Measurements from ENCODE around the gene SS18L1. TPM values are rescaled to one million over a fixed set of nuclear protein-coding genes. Genes with fewer than 3 reads are reported as not detected.

The SS18L1 gene
- total and polyA plus RNA-seq, 10 of the 15 experiments (the other 5 are each of a cell fraction or from before 2014, with no cell fraction given) = 1.8 to 20.0 (median 6.6) TPM

DNA sequence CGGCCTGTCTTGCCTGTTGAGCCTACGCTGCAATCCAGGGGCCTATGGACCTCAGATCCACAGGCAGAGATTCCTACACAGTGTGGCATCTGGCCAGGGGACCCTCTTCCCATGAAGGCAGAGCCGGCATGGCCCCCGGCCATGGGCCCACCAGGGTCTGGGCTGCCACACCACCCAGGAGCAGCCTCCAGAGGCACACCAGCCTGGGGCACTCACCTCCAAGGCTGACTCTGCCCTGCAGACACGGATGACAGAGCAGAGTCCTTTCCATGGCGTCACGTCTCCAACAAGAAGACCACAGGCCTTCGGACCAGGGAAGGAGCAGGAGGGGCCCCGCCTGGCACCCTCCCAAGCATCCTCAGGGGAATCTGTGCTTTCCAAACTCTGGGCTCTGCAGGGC lies 80.0 kb downstream of the SS18L1 start (continued):
- no peak for TF ChIP-seq EP300 (IDR thresholded peaks at IDR 0.05; ENCODE audit: borderline replicate concordance in 1 of 2, control insufficient read depth in 1 of 2, low read depth in 2 of 2, low read length in 2 of 2)
- TF ChIP-seq HCFC1 (IDR thresholded peaks at IDR 0.05; ENCODE audit: low read length) = no peak

DNA sequence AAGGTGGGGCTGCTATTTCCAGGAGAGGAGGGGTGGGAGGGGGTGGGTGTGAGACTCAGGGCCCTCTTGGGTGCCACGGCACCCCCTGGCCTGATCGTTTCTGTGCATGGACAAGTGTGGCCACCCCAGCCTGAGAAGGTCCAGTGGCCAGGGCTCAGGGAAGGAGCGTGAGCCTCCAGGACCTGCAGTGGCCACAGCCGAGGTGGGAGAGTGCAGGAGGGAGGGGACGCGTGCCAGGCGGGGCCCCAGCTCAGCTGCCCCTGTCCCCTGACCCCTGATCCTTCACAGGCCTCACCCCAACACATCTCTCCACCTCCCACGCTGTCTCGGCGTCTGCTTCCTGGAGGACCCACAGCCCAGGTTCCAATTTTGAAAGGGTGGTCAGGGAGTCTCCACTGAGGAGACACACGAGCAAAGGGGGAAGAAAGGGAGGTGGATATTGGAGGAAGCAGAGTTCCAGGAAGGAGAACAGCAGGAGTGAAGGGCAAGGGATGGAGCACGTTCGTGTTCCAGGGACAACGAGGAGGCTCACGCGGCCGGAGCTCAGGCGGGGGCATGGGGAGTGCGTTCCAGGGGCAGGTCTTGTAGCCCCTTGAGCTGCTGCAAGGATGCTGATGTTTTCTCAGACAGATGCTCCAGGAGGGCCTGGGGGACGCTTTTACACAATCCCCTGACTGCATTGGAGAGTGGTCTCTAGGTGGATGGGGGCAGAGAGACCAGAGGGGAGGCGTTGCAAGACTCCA lies 80.7 kb downstream of the SS18L1 start:
- ATAC-seq (no peak), FAIRE-seq (no peak), DNase-seq (ENCODE audit: low read depth, low spot score) (no peak)
- no peak overlapping the region for H2AFZ ChIP-seq (ENCODE audit: control insufficient read depth, low read depth, low read length)
- ChIA-PET POLR2A (no interaction called here), RAD21 (ENCODE audit: unreplicated experiment) (no interaction called here), CTCF (no interaction called here), SMC1A (ENCODE audit: uncharacterized antibody, unreplicated experiment) (no interaction called here)
- intact Hi-C loops (cut with micrococcal nuclease; ENCODE audit: unreplicated experiment) (no loop called here), in situ Hi-C loops (cut with MboI) (no loop called here)
- no TSS peak for BruUV-seq (replicated peaks)
- H3K27ac ChIP-seq (ENCODE audit: control insufficient read depth, insufficient read depth) = no peak overlapping the region
- no peak overlapping the region for H3K4me3 ChIP-seq
- H3K9me3 ChIP-seq (replicated peaks; ENCODE audit: control insufficient read depth, insufficient read depth, low read length) = no peaks in the 10 kb centered on the region
- peaks cover 1 to 10% of the 10 kb centered on the region in 2 experiments; a peak in 3 of 4 replicates for H3K27me3 ChIP-seq (replicated peaks in 1 of 2; ENCODE audit: control insufficient read depth in 2 of 2, insufficient read depth in 2 of 2, low read length in 1 of 2)
- H3K9ac ChIP-seq (ENCODE audit: control insufficient read depth, insufficient read depth, low read length) = no peak overlapping the region
- H4K20me1 ChIP-seq (ENCODE audit: control insufficient read depth, insufficient read depth) = no peaks in the 10 kb centered on the region; the same call in 1 of the 2 replicates
- 33% methylated on average over 21 of the region's 21 CpGs for WGBS (ENCODE audit: insufficient coverage, insufficient replicate concordance, low lambda C conversion rate, missing lambda C conversion rate)
- H3K79me2 ChIP-seq (ENCODE audit: control insufficient read depth, insufficient read depth, low read length) = no peaks in the 10 kb centered on the region
- no peaks in the 10 kb centered on the region for H3K36me3 ChIP-seq (ENCODE audit: control insufficient read depth in 2 of 2, insufficient read depth in 2 of 2, low read length in 1 of 2)
- H3K4me1 ChIP-seq (ENCODE audit: control insufficient read depth, insufficient read depth, low read length) = no peaks in the 10 kb centered on the region
- no peak overlapping the region for H3K4me2 ChIP-seq (ENCODE audit: control insufficient read depth, insufficient read depth)
- TF ChIP-seq BRCA1 (IDR thresholded peaks at IDR 0.05; ENCODE audit: low read depth, low read length) = no peak
- no peak for TF ChIP-seq MEF2B (IDR thresholded peaks at IDR 0.05; ENCODE audit: partially characterized antibody, poor library complexity, severe bottlenecking)
- no peak for TF ChIP-seq USF2 (IDR thresholded peaks at IDR 0.05; ENCODE audit: borderline replicate concordance, low read depth, low read length)
- TF ChIP-seq KAT2A (conservative IDR thresholded peaks at IDR 0.05; ENCODE audit: control insufficient read depth, low read depth, low read length) = no peak
- no peak for TF ChIP-seq CBX5 (IDR thresholded peaks at IDR 0.05; ENCODE audit: low read depth)
- no peak for TF ChIP-seq MYB (IDR thresholded peaks at IDR 0.05; ENCODE audit: borderline replicate concordance, low read depth, low read length)
- TF ChIP-seq, protein P1, sequence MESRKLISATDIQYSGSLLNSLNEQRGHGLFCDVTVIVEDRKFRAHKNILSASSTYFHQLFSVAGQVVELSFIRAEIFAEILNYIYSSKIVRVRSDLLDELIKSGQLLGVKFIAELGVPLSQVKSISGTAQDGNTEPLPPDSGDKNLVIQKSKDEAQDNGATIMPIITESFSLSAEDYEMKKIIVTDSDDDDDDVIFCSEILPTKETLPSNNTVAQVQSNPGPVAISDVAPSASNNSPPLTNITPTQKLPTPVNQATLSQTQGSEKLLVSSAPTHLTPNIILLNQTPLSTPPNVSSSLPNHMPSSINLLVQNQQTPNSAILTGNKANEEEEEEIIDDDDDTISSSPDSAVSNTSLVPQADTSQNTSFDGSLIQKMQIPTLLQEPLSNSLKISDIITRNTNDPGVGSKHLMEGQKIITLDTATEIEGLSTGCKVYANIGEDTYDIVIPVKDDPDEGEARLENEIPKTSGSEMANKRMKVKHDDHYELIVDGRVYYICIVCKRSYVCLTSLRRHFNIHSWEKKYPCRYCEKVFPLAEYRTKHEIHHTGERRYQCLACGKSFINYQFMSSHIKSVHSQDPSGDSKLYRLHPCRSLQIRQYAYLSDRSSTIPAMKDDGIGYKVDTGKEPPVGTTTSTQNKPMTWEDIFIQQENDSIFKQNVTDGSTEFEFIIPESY (IDR thresholded peaks at IDR 0.05) = no peak
- TF ChIP-seq POLR2A (IDR thresholded peaks at IDR 0.05; ENCODE audit: low read depth, low read length) = no peak
- TF ChIP-seq, protein P2, sequence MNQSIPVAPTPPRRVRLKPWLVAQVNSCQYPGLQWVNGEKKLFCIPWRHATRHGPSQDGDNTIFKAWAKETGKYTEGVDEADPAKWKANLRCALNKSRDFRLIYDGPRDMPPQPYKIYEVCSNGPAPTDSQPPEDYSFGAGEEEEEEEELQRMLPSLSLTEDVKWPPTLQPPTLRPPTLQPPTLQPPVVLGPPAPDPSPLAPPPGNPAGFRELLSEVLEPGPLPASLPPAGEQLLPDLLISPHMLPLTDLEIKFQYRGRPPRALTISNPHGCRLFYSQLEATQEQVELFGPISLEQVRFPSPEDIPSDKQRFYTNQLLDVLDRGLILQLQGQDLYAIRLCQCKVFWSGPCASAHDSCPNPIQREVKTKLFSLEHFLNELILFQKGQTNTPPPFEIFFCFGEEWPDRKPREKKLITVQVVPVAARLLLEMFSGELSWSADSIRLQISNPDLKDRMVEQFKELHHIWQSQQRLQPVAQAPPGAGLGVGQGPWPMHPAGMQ (IDR thresholded peaks at IDR 0.05; ENCODE audit: borderline replicate concordance) = no peak
- no peak for TF ChIP-seq CHD1 (IDR thresholded peaks at IDR 0.05; ENCODE audit: low read depth, low read length)
- TF ChIP-seq SIX5 (IDR thresholded peaks at IDR 0.05; ENCODE audit: low read depth, low read length, severe bottlenecking) = no peak
- TF ChIP-seq, protein P3, sequence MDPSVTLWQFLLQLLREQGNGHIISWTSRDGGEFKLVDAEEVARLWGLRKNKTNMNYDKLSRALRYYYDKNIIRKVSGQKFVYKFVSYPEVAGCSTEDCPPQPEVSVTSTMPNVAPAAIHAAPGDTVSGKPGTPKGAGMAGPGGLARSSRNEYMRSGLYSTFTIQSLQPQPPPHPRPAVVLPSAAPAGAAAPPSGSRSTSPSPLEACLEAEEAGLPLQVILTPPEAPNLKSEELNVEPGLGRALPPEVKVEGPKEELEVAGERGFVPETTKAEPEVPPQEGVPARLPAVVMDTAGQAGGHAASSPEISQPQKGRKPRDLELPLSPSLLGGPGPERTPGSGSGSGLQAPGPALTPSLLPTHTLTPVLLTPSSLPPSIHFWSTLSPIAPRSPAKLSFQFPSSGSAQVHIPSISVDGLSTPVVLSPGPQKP (IDR thresholded peaks at IDR 0.05; ENCODE audit: low read depth, low read length) = no peak
- TF ChIP-seq LARP7 (IDR thresholded peaks at IDR 0.05) = no peak
- TF ChIP-seq NBN (IDR thresholded peaks at IDR 0.05) = no peak
- TF ChIP-seq NFIC (IDR thresholded peaks at IDR 0.05; ENCODE audit: low read depth, low read length) = no peak
- TF ChIP-seq ZNF207 (IDR thresholded peaks at IDR 0.05; ENCODE audit: borderline replicate concordance) = no peak
- TF ChIP-seq CBFB (IDR thresholded peaks at IDR 0.05; ENCODE audit: low read depth) = no peak
